GM19025 (cell line): ENCODE data around the gene CD59.
"Not testable (repeated sequence)": the region's sequence is repeated elsewhere in the genome, so short reads cannot be mapped to it uniquely, and the experiment has no call there.

ENCODE experiments used
- ATAC-seq: cut with Tn5 transposase; IDR thresholded peaks from one replicate; pipeline ENCODE4 v1.9.1; 2021; ENCODE audit warnings: mild to moderate bottlenecking, low read depth, moderate library complexity; ENCODE audit not compliant: unreplicated experiment

The CD59 gene

DNA sequence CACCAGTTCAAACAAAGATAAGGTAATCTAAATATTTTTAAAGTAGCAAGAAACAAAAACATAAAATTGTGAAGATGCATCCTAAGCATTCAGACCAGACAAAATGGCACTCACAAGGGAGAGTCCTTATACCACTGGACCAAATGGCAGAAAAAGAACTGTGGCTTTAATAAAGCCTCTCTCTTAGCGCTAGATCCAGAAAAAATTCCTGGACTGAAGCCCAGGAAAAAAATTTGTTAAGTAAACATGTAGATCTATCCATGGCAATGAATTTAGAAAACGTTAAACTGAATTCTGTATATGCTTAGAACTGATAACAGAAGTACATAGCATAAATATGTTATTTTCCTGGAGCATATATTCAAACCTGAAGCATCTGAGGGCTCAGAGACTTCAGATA is 11.8 kb upstream of the CD59 start:
- ATAC-seq, result no peak

- no peak for ATAC-seq
These were observed 7.1 kb upstream of the CD59 start for GRCh38 chr11:33743291-33743690.

- no peak for ATAC-seq
These were observed 6.1 kb upstream of the CD59 start for GRCh38 chr11:33742249-33742851.

- no peak for ATAC-seq
These were observed 5.6 kb upstream of the CD59 start for GRCh38 chr11:33741806-33742205.

DNA sequence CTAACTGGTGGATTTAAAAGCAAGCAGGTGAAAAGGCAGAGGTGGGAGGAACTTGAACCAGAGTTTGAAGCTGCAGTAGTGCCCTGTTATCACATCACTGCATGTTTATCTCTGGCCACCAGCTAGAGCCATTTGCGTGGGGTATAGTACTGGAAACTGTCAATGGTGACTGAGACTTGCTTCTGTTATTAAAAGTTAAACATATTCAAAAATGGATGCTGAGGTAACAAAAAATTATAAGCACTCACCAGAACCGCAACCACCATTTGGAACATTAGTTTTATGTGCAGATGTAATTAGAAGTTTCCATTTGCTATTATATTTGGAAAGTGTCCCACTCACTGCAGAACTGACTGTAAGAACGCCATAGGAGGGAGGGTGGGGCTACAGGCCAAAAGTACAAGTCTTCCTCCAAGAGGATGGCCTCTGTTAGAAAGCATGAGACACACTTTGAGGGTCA is 1.2 kb upstream of the CD59 start:
- ATAC-seq, result no peak

DNA sequence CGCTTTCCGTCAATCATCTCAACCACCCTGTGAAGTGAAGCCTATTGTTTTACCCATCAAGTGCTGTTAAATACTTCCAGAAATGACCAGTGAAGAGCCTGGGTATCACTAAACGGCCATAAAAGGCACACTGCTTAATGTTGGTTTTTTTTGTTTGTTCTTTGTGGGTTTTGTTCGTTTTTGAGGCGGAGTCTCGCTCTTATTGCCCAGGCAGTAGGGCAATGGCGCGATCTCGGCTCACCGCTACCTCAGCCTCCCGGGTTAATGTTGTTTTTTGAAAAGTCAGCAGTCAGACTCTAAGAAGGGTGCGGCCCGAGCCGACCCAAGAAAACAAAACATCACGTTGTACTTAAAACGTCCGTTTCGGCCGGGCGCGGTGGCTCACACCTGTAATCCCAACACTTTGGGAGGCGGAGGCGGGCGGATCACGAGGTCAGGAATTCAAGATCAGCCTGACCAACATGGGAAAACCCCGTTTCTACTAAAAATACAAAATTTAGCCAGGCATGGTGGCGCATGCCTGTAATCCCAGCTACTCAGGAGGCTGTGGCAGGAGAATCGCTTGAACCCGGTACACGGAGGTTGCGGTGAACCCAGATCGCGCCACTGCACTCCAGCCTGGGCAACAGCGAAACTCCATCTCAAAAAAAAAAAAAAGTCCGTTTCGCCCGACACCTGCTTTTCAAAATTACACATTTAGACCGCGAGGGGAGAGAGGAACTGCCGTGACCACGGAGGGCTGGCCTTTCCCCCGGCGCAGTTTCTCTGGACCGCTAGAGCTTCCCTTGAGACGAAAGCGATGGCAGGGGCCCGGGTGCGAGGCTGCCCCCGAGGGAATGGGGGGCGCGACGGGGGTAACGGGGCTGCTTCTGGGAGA is 714 bp downstream of the CD59 start:
- peak; percentile 60 for ATAC-seq

- ATAC-seq, result no peak
These were observed 1.6 kb downstream of the CD59 start for GRCh38 chr11:33734441-33735270.

DNA sequence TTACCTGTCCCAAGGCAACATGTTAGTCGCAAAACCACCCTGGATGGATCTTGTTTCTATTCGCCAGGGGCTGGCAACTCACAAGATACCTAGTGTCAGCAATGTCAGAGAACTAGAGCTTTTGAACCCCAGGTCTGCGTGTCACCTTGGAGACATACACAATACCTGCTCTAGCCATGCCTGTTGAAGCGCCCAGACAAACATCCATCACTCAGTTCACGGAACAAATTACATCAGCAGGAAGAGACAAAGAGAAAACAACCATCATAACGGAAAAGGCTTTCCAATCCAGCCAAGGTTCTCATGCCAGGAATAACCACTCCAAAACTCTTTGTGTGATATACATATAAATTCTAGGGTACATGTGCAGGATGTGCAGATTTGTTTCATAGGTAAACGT is 2.2 kb downstream of the CD59 start:
- no peak for ATAC-seq

DNA sequence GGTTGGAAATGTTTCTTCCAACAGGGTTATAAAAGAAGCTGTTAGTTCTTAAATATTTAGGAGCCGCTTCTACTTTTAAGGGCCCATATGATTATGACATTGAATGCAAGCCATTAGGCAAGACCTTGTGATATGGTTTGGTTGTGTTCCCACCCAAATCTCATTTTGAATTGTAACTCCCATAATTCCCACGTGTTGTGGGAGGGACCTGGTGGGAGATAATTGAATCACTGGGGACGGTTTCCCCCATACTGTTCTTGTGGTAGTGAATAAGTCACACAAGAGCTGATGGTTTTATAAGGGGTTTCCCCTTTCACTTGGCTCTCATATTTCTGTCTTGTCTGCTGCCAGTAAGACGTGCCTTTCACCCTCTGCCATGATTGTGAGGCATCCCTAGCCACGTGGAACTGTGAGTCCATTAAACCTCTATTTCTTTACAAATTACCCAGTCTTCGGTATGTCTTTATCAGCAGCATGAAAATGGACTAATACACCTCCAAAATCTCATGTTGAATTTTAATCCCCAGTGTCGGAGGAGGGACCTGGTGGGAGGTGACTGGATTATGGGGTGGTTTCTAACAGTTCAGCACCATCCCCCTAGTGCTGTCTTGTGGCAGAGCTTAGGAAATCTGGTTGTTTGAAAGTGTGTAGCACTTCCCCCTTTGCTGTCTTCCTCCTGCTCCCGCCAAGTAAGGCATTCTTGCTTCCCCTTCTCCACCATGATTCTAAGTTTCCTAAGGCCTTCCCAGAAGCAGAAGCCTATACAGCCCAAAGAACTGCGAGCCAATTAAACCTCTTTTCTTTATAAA is 4.3 kb downstream of the CD59 start:
- ATAC-seq, result no peak

DNA sequence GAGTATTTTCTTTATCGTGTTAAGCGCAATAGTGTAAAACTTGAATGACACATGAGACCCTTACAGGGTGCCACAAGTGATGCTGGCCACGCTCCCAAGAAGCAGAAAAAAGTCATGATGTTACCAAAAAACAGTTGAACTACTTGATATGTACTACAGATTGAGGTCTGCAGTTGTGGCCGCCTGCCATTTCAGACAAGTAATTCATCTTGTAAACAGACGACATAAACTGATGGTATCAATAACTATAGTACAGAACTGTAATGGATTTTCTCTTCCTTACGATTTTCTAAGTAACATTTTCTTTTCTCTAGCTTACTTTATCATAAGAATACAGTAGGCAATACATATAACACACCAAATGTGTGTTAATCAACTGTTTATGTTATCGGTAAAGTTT is 5.5 kb downstream of the CD59 start:
- ATAC-seq, result no peak

DNA sequence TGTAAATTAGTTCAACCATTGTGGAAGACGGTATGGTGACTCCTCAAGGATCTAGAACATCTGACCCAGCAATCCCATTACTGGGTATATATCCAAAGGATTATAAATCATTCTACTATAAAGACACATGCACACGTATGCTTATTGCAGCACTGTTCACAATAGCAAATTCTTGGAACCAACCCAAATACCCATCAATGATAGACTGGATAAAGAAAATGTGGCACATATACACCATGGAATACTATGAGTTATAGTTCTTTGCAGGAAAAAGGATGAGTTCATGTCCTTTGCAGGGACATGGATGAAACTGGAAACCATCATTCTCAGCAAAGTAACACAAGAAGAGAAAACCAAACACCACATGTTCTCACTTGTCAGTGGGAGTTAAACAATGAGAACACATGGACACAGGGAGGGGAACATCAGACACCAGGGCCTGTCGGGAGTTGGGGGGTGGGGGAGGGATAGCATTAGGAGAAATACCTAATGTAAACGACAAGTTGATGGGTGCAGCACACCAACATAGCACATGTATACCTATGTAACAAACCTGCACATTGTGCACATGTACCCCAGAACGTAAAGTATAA is 7.1 kb downstream of the CD59 start:
- ATAC-seq, result not testable (repeated sequence)

GRCh38 chr11:33727539-33727938 is 8.7 kb downstream of the CD59 start:
- not testable (repeated sequence) for ATAC-seq

DNA sequence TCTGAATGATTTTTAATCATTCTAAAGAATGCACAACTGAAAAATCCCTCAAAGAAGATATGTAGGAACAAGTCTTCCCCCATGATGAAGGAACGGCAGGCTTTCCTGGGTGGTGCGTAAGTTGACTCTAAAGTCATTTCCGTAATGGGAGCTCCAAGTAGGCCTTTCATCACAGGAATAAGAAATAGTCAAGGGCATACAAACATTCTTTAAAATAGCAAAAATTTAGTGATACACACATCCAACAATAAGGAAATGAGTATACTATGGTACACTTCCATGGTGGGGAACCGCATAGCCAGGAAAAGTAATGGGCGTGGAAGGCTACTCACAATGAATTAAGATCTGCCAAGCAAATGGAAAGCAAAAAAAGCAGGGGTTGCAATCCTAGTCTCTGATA is 10.7 kb downstream of the CD59 start:
- ATAC-seq, result no peak

- no peak for ATAC-seq
These were observed 11.6 kb downstream of the CD59 start for GRCh38 chr11:33724644-33725035.

GRCh38 chr11:33723238-33723881 is 12.9 kb downstream of the CD59 start:
- no peak for ATAC-seq

DNA sequence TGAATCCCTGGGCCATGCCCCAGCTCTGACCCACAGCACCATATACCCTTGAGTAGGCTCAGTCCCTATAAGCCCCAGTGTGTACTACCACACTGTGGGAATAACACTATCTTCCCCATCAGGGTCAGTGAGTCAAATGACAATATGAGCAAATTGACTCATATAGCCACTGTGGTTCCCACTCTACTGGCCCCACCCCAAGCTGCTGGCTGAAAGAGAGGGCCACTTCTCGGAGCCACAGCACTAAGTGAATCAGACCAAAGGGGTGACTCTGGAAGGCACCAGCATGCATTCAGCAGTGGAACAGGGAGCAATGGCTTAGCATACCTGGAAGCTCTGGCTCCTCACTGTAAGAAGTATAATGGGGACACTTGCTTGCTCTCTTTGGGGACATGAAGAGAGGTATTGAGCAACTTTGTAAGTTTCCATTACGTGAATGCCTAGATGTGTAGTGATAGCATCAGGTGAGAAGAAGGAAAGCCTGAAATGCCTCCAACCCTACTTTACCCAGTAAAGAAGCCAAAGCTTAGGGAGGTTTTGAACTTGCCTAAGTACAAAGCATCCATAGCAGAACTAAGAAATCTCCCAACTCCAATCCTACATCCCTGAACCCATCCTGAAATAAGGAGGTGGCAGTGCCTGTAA is 13.5 kb downstream of the CD59 start:
- peak; percentile 82 for ATAC-seq

- ATAC-seq, result no peak
These were observed 14.2 kb downstream of the CD59 start for GRCh38 chr11:33721984-33722383.

DNA sequence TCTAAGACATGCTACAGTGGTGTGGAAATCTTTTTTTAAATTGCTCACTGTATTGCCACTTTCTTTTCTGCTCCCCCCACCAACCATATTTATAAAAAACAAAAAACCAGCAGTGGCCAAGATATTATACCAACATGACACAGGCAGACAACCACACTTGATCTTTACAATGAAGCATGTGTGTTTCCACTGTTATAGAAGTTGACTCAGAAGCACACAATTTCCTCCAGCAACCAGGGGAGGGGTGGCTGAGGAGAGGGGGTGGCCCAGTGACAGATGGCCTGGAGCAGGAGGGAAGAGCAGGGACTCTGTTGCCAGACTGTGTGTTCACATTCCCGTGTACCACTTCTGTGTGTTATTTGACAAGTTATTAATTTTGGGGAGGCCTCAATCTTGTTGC is 14.8 kb downstream of the CD59 start:
- no peak for ATAC-seq

GRCh38 chr11:33719587-33719986 is 16.6 kb downstream of the CD59 start:
- no peak for ATAC-seq
